ENCODE results near the gene ZFAND3.

GRCh38 chr6:37872373-37872745 is 52.8 kb downstream of the ZFAND3 start:
- no peak for TF ChIP-seq GATA2 (IDR thresholded peaks at IDR 0.05; ENCODE audit: low read depth, low read length)
- TF ChIP-seq GATA3 (IDR thresholded peaks at IDR 0.05; ENCODE audit: low read depth, low read length), result no peak
